Head of caudate nucleus (tissue), 42 donors: Measurements from ENCODE around the gene RNF11.

ENCODE experiments used
- DNase-seq, 42 donors: peaks; one replicate each; pipeline versions ENCODE4 v3.0.0 to v3.0.0-alpha.2; 2020 to 2021; ENCODE audit warnings: mixed read lengths in 7 of 42
- intact Hi-C: fragments of 100-400 bp; cut with DNase I; formaldehyde crosslinking; loops from one replicate; pipeline ENCODE4 v1.15.0; 2022

Gene RNF11

GRCh38 chr1:51287966-51288365 is 51.9 kb downstream of the RNF11 start:
- intact Hi-C loops = no loop called here
- peak in 4 of 42 donors; percentile 3 to 33 (median 16) for DNase-seq

GRCh38 chr1:51288578-51288977 is 52.5 kb downstream of the RNF11 start:
- intact Hi-C loops = no loop called here
- peak in 2 of 42 donors; percentile 11 to 12 for DNase-seq

DNA sequence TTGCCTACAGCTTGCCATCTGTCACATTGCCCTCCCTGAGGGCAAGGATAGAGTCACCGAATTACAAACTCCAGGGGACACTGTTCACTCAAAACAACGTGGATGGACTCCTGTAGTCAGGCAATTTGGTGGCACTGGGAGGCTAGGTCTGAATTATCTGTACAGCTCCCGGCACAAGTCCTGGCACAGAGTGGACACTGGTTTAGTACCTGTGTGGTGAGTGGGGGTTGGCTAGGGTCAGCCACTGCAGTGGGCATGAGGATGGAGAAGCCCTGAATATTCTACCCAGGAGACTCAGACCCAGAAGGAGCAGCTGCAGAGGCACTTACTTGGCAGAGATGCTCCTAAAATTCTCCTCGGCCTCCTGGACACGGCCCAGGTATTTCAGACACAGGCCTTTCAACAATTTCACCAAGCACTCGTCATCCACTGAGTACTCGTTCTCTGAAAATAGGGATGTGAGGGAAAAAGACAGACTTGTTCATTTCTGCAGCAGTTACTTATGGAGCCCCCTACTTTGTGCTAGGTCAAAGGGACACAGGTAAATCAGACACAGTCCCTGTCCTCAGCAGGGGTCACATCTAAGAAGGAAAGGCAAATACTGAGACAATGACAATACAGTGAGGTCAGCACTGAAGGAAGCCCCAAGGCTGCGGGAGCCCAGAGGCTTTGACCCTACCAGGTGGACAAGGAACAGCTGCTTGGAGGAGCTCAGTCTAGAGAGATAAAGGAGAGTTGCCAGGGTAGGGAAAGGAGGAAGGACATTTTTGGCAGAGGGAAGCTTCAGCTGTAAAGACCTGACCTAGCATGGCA is 53.8 kb downstream of the RNF11 start:
- intact Hi-C loops = no loop called here
- DNase-seq = peak in 3 of 42 donors; percentile 4 to 18 (median 15)

DNA sequence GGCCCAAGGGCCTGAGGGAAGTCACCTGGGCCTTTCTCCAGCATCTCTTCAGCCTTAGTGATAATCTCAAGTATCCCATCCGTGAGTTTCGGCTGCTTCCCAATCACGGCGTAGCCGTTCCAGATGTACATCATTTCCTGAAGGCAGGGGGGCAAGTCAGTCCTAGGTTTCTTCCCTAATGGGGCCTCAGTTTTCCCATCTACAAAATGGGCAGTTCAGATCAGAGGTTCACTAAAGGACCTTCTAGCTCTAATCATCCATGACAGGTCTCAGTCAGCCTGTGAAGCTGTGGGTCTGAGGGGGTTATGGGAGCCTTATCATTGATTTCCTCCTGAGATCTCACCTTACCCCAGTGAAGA is 54.4 kb downstream of the RNF11 start:
- intact Hi-C loops = no loop called here
- DNase-seq = peak in 2 of 42 donors; percentile 5

- DNase-seq = peak in 2 of 42 donors; percentile 19 to 22
- intact Hi-C loops = no loop called here
These were observed 57.9 kb downstream of the RNF11 start for GRCh38 chr1:51293898-51294515.

DNA sequence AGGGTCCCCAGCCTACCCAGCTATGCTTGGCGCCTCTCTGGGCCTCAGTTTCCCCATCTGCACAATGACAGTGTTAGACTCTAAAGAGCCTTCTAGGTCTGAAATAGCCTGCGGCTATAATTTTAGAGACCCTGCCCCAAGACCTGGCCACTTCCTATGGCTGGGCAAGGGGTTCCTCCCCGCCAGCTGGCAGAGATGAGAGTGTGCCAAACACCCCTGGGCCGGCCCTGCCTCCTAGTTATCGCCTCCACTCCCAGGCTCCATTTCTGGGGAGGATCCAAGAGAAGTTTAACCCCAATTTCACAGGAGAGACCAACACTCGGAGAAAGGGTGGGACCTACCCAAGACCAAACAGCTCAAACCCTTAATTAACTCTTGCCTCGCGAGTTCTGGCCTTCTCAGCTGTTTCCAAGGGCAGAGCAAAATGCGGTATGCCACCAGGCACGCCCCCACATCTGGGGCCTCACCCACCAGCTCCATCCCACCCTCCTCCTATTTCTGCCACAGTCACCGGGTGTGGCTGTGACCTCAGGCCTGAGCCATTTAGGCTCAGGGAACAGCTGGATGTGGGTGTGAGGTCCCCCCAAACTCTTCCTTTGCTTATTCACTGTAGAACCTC is 58.6 kb downstream of the RNF11 start:
- intact Hi-C loops = loop anchor here (5.0 kb wide), 1 partner anchor 102 kb away; no protein-coding TSS in a partner anchor
- DNase-seq = peak in 2 of 42 donors; percentile 19

DNA sequence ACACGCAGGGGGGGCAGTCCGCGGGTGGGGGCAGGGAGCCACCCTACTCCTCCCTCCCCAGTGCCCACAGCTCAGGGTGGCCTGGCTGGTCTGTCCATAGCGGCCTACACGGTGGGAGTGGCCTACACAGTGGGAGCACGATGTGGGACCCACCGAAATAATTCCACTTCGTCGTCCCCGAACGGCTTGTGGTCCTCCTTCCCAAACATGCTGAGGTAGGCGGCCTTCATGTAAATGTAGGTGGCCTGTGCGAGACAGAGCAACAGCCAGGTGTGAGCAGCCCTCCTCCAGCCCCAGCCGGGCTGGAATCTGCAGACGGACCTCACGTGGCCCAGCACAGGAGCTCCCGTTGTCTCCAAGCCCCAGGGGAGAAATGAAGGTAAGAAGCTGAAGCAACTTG is 59.9 kb downstream of the RNF11 start:
- DNase-seq = peak in 1 of 42 donors; percentile 25
- intact Hi-C loops = loop anchor here (5.0 kb wide), 1 partner anchor 104 kb away; no protein-coding TSS in a partner anchor

- peak; percentile 67 to 92 (median 84) for DNase-seq
- intact Hi-C loops = loop anchor here (5.0 kb wide), 1 partner anchor 104 kb away; no protein-coding TSS in a partner anchor
These were observed 60.6 kb downstream of the RNF11 start for GRCh38 chr1:51296383-51297357.

- no peak for DNase-seq
- intact Hi-C loops = loop anchor here (5.0 kb wide), 1 partner anchor 105 kb away; no protein-coding TSS in a partner anchor
These were observed 61.6 kb downstream of the RNF11 start for GRCh38 chr1:51297401-51298321.

- DNase-seq = no peak
- intact Hi-C loops = loop anchor here (5.0 kb wide), 1 partner anchor 106 kb away; no protein-coding TSS in a partner anchor
These were observed 62.2 kb downstream of the RNF11 start for GRCh38 chr1:51298322-51298705.

DNA sequence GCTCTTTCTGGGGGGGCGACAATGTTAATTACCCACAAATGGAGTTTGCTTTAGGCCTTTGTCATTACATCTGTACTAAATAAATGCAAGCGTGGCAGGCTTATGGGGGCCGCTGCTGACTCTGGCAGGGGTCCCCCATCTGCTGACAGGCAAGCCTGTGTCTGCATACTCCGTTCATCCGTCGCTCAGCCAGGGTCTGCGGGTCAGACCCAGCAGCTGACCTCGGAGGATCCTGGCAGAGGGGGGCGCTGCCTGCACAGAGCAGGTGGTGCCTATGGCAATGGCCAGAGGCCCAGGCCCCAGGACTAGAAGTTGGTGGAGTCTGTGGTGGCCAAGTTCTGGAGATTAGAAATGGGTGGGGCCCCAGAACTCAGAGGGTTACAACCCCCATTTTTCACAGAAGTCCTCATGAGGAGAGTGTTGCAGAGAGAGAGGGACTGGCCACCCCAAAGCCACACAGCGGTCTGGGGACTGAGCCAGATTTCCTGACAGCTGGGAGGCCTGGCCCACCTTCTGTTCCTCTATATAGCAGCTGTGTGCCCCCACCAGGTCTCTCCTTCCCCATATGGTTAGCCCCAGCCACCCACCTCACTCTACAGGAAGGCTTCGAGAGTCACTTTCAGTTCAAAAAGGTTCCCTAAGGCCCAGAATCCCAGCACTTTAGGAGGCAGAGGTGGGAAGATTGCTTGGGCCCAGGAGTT is 63.3 kb downstream of the RNF11 start:
- intact Hi-C loops = loop anchor here (5.0 kb wide), 1 partner anchor 107 kb away; no protein-coding TSS in a partner anchor
- DNase-seq = no peak

DNA sequence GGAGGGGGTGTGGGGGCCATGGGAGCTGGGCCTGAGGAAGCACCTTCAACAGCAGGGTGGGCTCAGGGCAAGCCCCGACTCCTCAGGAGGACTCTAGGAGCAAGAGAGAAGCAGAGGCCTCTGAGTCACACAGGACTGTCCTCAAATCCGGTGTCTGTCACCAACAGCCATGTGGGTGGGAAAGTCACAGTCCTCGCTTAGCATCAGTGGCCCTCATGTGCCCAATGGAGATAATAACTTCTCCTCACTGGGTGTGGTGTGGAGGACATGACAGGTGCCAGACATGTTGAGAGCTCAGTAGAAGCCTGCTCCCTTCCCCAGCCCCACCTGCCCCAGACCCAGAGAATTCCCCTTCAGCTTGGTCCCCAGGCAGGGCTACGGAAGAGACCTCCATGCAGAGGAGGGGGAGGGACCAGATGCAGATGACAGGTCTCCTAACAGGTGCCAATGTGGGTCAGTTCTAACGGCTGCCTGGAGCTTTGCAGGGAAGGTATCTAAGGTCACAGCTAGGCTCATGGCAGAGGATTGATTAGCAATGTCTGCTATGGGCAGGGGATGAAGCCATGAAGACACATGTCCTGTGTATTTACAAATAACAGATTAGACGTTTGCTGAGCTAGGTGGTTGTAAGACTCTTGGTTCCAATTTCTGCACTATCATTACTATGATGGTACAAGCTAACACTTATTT is 64.1 kb downstream of the RNF11 start:
- intact Hi-C loops = loop anchor here (5.0 kb wide), 1 partner anchor 108 kb away; no protein-coding TSS in a partner anchor
- no peak for DNase-seq

DNA sequence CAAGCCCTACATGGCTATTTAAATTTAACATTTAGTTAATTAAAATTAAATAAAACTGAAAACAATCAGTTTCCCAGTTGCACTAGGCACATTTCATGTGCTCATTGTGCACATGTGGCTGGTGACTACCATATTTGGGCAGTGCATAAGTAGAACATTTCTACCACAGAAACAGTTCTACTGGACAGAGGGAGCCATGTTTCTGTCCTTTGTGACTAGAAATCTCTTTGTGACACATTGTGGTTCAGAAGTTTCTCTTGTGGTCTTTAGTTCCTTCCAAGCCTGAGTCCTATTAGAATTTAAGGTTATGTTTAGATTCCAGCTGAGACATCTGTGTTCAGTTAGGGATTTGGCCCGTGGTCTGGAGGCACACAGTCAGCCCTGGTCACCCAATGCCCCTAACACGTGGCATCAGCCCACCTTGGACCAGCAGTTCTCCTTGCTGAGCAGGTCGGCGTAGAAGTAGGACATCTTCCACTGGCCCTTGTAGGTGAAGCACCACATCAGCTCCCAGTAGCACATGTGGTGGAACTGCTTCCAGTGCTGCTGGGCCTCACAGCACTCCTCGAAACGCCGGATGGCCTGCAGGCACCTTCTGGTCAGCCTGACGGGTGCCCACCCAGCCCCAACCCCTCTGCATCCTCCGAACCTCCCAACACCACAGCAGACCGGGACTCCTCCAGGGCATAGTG is 65.2 kb downstream of the RNF11 start:
- intact Hi-C loops = no loop called here
- DNase-seq = no peak

- intact Hi-C loops = no loop called here
- no peak for DNase-seq
These were observed 65.7 kb downstream of the RNF11 start for GRCh38 chr1:51301844-51302162.

- intact Hi-C loops = no loop called here
- DNase-seq = no peak
These were observed 66.2 kb downstream of the RNF11 start for GRCh38 chr1:51302270-51302669.

- DNase-seq = no peak
- intact Hi-C loops = no loop called here
These were observed 66.7 kb downstream of the RNF11 start for GRCh38 chr1:51302746-51303145.
